GM21423 (cell line): ENCODE results near the gene DNAJB2.
"Not testable (repeated sequence)": the region's sequence is repeated elsewhere in the genome, so short reads cannot be mapped to it uniquely, and the experiment has no call there.

Experiments
- ATAC-seq: cut with Tn5 transposase; IDR thresholded peaks from one replicate; pipeline ENCODE4 v1.9.1; 2021; ENCODE audit warnings: mild to moderate bottlenecking, moderate library complexity; ENCODE audit not compliant: unreplicated experiment

The DNAJB2 gene

DNA sequence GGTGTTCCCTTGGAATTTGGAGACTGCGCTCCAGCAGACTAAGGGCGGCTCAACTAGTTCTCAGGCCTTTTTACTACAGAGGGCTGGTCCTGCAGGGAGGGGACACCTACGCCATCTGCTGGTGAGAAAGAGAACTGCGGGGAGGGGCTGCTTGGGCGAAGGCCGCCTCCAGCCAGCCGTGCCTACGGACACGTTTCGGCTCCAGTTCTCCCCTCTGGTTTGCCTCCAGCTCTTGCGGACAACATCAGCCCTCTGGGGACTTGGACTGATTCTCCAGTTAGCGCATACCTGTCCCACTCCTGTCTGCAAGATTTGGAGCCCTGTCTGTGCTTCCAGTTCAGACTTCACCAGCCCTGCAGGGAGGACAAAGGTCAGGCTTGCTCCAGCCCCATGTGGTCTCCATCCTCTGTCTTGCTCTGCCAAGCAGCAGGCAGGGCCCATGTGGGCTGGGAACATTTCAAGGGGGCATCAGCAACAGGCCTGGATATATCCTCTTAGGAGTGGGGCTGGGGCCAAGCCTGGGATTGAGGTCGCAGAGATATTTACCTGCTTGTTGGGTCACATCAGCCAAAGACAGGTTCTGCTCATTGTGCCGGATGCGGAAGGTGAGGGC, 19.7 kb downstream of the DNAJB2 start:
- peak; percentile 36 for ATAC-seq

DNA sequence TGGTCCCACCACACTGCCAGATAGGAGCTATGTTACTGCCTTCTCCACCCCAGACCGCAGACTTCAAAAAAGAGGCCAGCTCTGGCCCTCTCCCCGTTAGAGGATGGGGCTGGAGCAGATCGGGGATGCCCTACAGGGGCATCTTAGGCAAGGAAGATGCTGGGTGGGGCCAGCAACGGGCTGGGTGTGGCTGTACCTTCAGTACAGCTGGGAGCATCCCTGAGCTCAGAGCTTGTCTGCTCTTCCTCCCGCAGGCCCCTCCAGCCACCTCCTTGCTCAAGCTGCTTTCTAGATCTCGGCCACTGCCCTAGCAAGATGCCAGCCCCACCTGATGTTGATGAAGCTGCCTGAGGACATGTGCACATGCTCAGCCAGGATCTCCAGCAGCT, 20.2 kb downstream of the DNAJB2 start:
- ATAC-seq = no peak

DNA sequence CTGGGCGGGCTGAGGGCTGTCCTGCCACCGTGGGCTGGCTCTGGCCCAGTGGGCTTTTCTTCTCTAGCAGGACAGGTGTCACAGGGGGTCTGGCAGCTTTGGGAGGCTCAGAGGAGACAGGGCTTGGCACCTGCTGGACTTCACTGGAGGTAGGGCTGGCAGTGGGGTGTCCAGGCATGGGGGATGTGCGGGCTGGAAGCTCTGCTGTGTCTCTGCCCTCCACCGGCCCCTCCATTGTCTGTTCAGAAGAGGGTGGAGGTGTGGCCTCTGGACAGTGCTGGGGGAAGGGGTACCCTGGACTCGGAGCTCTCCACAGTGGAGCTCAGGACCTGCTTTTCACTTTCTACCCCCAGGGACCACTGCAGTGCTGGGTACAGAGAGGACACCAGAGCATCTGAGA, 20.9 kb downstream of the DNAJB2 start:
- ATAC-seq = no peak

DNA sequence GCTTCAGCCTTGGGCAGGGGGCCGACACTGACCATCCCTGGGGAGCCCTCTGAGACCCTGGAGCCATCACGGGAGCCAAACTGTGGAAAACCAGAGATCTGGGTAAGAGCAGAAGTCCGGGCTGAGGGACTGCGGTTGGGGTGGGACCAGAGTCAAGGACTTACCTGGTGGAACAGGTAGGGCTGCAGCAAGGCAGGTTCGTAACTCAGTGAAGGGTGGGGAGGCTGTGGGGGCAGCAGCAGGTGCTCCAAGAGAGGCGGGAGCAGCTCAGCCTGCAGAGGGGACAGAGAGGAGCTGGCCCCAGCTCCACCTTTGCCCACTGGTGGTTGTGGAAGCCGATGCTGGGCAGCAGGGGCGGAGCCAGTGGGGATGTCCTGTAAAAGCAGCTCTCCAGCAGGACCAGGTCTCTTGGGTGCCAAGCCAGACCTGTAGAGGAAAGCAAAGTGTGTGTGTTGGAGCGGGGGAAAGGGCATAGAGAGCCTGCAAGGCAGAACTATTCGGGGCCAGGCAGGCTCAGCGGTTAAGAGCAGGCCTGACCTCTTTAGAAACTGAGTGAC, 23.3 kb downstream of the DNAJB2 start:
- no peak for ATAC-seq

DNA sequence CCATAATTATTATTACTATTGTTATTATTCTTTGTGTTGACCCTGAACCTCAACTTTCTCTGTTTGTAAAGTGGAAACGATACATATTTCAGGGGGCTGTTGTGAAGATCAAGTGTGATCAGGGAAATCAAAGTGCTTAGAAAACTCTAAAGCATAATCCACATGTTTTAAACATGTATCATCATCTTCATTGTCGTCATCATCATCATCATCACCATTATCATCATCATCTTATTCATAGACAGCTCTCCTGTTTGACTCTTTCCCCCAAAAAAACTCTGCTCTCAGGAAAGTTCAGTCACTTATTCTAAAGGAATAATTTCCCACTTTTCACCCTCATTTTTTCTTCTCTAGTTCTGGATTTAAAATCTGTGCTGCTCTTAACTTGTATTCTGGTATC, 25.1 kb downstream of the DNAJB2 start:
- no peak for ATAC-seq

DNA sequence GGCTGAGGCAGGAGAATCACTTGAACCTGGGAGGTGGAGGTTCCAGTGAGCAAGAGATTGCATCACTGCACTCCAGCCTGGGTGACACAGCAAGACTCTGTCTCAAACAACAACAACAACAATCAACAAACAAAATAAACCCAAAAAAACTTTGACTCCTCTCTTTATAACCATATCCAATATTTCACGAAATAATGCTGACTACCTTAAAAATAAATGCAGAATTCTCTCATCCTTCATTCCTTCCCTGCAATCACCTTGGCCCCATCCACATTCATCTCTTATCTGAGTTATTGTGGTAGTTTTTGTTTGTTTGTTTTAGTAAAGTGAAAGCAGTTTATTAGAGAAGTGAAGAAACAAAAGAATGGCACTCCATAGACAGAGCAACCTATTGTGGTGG, 26.9 kb downstream of the DNAJB2 start:
- ATAC-seq = no peak

DNA sequence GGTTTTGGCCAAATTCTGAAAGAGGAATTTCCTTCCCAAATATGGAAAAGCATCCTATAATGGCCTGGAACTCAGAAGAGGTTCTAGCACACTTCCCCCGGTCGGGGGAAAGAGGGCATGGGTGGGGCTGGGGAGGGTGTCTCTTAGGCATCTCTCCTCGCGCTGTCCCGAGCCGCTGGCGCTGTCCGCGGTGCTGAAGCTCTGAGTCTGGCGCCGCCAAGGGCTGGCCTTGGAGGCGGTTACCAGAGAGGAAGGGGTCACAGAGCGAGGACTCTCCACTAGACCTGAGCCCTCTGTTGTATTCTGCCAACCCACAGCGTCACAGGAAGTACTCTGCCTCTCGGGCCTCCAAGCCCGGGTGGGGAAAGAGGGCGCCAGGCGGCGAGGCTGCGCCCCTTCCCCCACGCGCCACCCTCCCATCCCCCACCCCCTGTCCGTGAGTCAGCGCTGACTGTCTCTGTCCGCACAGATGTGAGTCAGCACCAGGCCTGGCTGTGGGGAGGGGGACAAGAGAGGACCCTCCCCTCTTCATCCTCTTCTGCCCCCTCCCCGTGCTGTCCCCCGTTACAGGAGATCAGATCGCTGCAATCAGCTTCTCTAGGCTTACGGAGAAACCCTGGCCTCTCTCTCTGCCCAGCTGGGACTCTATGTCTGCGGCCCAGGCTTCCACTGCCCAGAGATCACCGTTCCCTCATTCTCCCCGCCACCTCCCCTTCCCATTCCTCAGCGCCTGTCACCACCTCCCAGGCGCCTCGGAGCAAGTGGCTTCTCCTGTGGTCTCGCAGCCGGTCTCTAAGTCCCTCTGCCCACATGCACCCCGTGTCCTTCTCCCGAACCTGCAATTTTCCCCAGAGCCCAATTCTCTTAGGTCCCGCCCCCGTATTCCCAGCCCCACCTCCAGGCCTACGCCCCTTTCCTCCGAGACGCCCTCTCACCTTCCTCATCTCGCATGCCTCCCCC, 29.3 kb downstream of the DNAJB2 start:
- ATAC-seq = no peak

DNA sequence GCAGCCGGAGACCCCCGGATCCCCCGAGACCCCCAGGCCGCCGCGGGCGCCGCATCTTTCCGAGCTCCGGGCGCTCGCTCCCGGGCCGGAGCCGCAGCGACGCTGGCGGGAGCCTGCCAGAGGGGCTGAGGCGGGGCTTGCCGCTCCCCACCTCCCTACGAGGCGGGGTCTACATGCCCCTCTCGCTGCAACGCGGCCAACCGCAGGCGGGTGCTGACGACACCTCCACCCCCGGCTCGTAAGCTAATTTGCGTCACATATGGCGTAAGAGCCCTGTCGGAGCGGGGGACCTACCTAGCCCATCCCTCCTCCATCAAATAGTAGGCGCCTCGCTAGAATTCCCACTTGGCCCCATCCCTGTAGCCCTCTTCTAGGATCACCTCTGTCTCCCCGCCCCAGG, 30.1 kb downstream of the DNAJB2 start, which contains the start of gene PTPRN:
TSS of gene PTPRN (minus strand) at position 124 of the 400 bp plus-strand sequence. CDS start at position 55, 69 bp downstream.
- ATAC-seq = no peak

DNA sequence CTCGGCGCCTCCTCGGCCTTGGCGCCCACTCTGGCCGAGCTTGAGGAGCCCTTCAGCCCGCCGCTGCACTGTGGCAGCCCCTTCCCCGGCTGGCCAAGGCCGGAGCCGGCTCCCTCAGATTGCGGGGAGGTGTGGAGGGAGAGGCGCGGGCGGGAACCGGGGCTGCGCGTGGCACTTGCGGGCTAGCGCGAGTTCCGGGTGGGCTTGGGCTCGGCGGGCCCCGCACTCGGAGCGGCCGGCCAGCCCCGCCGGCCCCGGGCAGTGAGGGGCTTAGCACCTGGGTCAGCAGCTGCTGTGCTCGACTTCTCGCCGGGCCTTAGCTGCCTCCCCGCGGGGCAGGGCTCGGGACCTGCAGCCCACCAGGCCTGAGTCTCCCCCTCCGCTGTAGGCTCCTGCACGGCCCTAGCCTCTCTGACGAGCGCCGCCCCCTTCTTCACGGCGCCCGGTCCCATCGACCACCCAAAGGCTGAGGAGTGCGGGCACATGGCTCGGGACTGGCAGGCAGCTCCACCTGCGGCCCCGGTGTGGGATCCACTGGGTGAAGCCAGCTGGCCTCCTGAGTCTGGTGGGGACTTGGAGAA, 33.6 kb downstream of the DNAJB2 start:
- not testable (repeated sequence) for ATAC-seq

DNA sequence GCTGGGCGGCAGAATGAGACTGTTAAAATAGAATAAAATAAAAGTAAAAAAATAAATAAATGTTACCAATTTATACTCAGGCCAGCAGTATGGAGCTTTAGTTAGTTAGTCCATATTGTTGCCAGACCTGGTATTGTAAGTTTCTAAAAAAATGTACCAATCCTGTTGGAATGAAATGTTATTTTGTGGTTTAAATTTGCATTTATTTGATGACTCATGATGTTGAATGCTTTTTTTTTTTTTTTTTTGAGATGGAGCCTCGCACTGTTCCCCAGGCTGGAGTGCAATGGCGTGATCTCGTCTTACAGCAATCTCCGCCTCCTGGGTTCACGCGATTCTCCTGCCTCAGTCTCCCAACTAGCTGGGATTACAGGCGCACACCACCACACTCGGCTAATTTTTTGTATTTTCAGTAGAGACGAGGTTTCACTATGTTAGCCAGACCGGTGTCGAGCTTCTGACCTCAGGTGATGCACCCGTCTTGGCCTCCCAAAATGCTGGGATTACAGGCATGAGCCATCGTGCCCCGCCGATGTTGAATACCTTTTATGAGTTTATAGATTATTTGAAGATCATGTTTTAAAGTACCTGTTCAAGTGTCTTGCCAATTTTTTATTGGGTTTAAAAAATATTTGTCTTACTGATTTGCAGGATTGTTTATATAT, 35.8 kb downstream of the DNAJB2 start:
- ATAC-seq = no peak

DNA sequence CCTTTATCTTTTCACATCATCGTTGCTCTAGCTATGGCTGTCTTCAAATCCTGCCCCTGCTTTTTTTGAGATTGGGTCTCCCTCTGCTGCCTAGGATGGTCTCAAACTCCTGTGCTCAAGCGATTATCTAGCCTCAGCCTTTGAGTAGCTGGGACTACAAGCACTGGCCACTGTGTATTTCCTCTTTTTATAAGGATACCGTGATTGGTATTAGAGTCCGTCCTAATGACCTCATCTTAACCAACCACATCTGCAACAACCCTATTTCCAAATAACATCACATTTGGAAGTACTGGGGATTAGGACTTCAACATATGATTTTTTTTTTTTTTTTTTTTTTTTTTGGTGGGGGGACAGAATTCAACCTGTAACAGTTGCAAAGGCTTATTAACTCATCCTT, 44.3 kb downstream of the DNAJB2 start:
- ATAC-seq = no peak

DNA sequence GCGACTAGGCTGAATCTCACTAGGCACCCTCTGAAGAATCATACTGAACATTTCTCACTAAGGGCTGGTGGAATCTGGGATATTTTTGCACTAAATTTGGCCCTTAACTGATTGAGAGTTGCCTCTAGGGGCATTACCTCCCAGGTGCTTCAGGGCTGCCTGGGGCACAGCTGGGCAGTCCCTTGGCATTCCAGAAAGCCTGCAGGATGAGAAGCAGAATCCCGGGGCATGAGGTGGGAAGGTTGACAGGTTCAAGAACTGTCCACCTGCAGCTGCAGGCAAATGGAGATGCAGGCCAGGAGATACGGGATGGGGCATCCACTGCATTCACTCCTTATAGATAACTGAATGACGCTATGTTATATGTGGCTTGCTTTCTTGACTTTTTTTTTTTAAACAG, 46.0 kb downstream of the DNAJB2 start:
- ATAC-seq = no peak

DNA sequence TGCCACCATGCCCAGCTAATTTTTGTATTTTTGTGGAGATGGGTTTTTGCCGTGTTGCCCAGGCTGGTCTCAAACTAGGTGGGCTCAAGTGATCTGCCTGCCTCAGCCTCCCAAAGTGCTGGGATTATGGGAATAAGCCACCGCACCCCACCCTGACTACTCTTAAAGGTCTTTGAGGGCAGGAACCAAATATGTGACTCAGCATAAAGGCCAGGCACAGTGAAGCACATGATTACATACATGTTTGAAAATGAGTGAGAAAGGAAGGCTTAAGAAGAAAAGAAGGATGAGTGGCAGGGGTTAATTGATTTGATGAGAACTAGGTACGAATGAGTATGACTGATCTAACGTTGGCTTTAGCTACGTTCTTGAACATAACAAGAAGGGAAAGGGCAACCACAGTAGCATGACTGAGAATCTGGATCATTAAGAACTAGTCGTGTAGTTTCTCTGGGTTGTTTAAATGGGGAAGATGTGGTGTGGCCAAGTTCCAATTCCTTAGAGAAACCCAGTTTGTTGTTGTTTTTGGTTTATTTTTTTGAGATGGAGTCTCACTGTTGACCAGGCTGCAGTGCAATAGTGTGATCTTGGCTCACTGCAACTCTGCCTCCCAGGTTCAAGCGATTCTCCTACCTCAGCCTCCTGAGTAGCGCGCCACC, 46.6 kb downstream of the DNAJB2 start:
- ATAC-seq = no peak

DNA sequence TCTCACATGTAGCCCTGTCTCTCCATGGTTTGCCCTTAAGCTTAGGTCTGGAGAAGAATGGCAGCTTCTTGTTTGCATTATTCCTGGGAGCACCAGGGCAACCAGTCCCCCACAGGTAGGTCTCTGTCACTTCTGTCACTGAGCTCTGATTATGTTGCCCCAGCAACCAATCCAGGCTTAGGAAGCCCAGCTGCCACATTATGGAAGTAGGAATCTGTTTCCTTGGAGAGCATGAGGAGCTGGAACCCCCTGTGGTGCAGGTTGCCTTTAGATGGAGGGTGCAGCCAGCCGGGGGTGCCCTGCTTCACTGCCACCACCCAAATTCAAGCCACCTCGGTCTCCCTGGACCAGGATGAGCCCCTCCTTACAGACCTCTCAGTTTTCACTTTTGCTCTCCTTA, 48.6 kb downstream of the DNAJB2 start:
- no peak for ATAC-seq

DNA sequence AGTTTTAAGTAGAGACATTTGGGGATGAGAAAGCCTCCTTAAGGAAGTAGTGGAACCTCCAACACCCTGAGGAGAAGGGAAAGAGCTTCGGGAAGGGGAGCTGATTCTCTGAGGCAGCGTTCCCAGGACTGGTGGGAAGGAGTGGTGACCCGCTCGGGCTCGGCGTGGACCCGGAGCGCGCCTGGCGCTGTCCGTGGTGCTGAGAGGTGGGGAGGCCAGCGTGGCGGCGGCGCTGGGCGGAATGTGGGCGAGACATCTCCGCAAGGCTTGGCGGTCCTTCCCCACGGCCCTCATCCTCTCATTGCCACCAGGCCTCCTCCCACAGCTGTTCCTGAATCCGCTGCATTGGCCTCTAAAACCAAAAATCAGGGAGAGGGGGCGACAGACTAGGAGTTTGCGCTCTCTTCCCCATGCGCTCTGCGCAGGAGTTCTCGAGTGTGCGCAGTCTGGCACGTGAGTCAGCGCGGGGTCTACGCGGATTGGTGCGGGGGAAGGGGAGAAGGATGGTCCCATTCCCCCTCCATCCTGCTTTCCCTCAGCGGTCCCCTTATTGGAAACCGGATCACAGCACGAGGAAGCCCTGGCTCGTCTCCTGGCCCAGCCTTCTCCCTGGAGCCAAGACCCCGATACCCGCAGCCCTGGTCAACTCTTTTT, 52.5 kb downstream of the DNAJB2 start:
- no peak for ATAC-seq

DNA sequence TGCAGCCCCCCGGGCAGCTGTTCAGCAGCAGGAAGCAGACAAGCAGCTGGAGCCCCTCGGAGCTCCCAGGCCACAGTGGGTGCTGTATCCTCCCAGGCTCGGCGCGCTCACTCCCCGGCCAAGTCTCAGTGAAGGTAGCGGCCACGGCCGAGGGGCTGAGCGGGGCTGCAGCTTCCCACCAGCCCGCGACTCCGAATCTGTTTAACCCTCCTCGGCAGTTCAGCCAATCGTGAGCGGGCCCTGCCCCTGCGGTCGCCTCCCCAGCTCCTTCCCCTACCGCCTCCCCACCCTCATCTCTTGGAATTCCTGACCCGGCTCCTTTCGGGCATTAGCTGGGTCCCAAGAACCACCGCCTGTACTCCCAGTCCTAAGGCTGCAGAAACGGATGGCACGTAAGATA, 53.4 kb downstream of the DNAJB2 start, which contains the start of gene RESP18:
TSS of gene RESP18 (minus strand) at position 203 of the 400 bp plus-strand sequence.
- no peak for ATAC-seq

DNA sequence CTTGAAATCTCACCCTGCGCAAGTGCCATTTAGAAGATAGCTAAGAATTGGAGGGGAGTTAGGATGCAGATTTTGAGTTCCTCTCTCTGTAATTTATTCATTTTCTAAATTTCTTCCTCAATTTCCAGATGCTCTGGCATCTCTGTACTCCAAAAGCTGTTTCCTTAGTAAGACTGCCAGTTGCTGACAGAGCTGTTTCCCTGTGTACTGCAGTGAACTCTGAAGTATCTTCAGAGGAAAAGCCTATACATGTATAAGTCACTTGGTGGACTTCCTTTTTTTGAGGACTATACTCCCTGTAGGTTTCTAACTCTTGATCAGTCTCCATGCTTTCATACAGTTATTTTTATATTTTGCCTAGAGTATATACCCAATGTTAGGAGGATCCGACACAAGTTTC, 54.9 kb downstream of the DNAJB2 start:
- no peak for ATAC-seq

DNA sequence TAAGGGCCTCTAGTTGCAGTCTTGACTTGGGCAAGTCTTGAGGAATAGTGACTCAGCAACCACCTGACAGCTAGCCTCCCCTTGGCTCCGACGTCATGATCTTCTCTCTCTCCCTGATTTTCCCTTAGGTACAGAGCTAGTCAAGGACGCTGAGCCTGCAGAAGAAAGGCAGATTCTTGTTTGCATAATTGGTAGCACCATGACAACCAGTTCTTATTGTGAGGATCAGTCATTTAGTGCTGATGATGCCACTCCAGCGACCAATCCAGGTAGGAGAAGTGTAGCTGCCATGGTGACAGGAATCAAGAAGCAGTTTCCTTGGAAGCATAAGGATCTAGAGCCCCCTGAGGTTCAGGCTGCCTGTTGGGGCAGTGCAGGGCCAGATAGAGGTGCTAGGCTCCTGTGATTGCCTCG, 56.2 kb downstream of the DNAJB2 start:
- no peak for ATAC-seq
